Fibroblast of skin of scalp (primary cell): ENCODE measurements around the gene NOLC1.

ENCODE experiments used
- DNase-seq: peaks from one replicate; pipeline ENCODE4 v3.0.0-alpha.2; 2013

Gene NOLC1

GRCh38 chr10:102208311-102209035 lies 56.3 kb downstream of the NOLC1 start:
- no peak for DNase-seq

DNA sequence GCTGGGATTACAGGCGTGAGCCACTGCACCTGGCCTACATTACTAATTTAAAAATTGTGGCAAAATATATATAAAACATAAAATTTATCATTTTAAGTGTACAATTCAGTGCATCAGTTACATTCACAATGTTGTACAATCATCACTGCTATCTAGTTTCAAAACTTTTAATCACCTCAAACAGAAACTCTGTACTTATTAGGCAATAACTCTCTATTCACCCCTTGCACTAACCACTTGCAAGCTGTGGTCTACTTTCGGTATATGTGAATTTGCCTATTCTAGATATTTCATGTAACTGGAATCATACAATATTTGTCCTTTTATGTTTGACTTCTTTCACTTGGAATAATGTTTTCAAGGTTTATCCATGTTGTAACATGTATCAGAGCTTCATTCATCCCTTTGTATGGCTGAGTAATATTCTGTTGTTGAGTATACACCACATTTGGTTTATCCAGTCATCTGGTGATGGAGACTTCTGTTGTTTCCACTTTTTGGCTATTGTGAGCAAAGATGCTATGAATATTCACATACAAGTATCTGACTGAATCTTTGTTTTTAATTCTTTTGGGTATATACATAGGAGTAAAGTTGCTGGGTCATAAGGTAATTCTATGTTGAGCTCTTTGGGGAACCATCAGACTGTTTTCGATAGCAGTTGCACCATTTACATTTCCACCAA lies 59.6 kb downstream of the NOLC1 start:
- no peak for DNase-seq
